ENCODE data around the gene ZBTB3.
"Not testable (repeated sequence)": the region's sequence is repeated elsewhere in the genome, so short reads cannot be mapped to it uniquely, and the experiment has no call there.

The ZBTB3 gene

GRCh38 chr11:62753736-62754603 is at the start of gene ZBTB3:
Gene ZBTB3 (minus strand): TSS chr11:62754160. CDS start chr11:62753664, 496 bp downstream.
- peak; percentile 94 to 96 for DNase-seq (ENCODE audit: low read depth in 2 of 2)

DNA sequence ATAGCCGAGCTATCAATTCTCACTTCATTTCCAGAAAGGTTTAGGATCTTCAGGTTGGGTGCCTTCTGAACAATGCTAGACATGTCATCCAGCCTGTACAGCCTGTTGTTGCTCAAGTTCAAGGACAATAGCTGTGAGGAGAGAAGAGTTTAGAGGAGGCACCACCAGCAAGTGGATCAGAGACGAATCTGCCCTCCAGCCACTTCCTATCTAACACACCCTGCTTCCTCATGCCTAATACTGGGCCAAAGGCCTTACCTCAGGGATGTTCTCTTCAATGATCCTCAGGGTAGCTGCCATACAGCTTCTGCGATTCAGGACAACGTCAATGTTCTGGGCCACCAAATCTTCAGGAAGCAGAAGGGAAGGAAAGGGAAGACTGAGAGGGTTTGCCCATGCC is 47.1 kb upstream of the ZBTB3 start:
- DNase-seq (ENCODE audit: low read depth in 2 of 2), result no peak

GRCh38 chr11:62799486-62799885 is 45.5 kb upstream of the ZBTB3 start:
- no peak for DNase-seq (ENCODE audit: low read depth in 2 of 2)

DNA sequence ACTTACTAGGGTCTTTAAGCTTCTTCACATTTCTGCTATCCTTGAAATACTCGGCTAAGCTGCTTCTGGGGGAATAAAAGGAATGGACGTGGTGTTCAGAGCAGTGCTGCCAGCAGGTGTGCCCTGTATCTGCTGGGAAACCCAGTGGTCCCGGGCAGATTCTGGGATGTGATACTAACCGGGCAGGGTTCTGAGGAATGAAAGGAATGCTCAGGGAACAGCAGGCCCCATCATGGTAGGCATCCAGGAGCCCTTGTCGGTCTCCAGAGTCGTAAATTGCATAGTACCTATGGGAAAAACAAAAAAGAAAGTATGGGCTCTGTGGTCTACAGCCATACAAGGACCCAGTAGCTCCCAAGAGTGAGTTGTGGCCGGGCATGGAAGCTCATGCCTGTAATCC is 42.3 kb upstream of the ZBTB3 start:
- no peak for DNase-seq (ENCODE audit: low read depth in 2 of 2)

GRCh38 chr11:62794201-62794775 is 40.3 kb upstream of the ZBTB3 start:
- DNase-seq (ENCODE audit: low read depth in 2 of 2), result no peak

DNA sequence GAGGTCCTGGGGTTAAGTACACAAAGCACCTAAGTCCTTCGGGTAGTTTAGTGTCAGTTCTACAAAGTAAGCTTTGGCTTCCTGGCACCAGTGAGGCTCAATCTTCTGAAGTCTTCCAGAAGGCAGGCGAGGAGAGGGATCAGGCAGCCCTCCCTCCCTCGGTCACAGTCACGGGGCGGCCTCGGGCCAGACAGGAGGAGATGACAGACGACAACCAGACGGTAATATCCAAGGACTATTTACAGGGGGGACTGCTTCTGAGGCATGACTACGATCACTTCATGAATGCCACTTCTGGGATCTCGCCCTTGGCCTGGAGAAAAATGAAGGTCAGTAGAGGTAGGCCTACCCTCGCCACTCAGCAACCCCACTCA is 38.2 kb upstream of the ZBTB3 start:
- no peak for DNase-seq (ENCODE audit: low read depth in 2 of 2)

DNA sequence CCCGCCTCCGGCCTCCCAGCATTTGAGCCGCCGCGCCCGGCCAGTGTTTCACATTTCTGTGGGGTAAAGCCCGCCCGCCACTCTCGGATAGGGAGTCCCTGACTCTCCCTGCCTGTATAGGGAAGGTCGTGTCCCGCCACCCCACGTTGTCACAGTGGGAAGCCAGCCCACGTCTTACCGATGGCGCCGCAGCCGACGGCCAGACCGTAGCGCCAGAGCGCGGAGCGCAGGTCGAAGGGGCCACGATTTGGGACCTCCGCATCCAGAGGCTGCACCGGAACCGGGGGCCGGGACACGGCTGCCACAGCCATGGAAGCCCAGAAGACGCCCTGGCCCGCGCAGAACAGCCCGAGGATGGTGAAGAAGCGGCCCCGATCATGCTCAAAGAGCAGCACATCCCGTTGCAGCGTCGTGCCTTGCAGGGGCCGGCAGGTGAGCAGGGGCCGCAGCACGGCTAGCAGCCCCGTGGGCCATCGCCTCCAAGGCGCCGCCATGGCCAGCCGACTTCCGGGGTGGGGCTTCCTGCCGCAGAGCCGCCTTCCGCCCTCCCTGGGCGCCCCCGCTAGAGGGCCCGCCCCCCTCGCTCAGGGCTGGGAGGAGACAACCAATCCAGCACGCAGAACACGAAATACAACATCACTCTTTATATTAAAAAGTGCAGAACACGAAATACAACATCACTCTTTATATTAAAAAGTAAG is 37.7 kb upstream of the ZBTB3 start, which contains the start of gene TMEM223:
TSS of gene TMEM223 (minus strand) at position 506 of the 701 bp plus-strand sequence. CDS start at position 494, 12 bp downstream.
- DNase-seq (ENCODE audit: low read depth in 2 of 2), result peak; percentile 75 to 88

- no peak for DNase-seq (ENCODE audit: low read depth in 2 of 2)
Observed at GRCh38 chr11:62789576-62789975, 35.6 kb upstream of the ZBTB3 start.

- DNase-seq (ENCODE audit: low read depth in 2 of 2), result no peak
Observed at GRCh38 chr11:62788991-62789390, 35.0 kb upstream of the ZBTB3 start.

- peak; percentile 97 to 98 for DNase-seq (ENCODE audit: low read depth in 2 of 2)
Observed at GRCh38 chr11:62787005-62787759, 33.2 kb upstream of the ZBTB3 start, which contains the start of gene TMEM179B. Gene TMEM179B (plus strand): TSS chr11:62787402. CDS start chr11:62787432, 30 bp downstream.

DNA sequence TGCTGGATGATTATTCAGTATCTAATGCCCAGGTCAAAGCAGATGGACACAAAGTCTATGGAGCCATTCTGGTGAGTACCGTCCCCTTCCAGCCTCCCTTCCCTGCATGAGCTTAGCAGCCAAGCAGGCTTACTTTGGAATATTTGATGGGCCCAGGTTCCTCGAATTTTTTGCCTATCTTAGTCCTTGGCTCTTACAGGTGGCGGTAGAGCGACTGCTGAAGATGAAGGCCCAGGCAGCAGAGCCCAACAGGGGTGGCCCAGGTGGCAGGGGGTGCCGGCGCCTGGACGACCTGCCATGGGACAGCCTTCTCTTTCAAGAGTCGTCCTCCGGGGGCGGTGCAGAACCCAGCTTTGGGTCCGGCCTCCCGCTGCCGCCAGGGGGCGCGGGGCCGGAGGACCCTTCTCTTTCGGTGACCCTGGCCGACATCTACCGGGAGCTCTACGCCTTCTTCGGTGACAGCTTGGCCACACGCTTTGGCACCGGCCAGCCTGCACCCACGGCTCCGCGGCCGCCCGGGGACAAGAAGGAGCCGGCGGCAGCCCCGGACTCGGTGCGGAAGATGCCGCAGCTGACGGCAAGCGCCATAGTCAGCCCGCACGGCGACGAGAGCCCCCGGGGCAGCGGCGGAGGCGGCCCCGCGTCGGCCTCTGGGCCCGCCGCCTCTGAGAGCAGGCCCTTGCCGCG is 32.5 kb upstream of the ZBTB3 start:
- peak; percentile 69 to 76 for DNase-seq (ENCODE audit: low read depth in 2 of 2)

GRCh38 chr11:62782753-62783152 is 28.8 kb upstream of the ZBTB3 start:
- no peak for DNase-seq (ENCODE audit: low read depth in 2 of 2)

DNA sequence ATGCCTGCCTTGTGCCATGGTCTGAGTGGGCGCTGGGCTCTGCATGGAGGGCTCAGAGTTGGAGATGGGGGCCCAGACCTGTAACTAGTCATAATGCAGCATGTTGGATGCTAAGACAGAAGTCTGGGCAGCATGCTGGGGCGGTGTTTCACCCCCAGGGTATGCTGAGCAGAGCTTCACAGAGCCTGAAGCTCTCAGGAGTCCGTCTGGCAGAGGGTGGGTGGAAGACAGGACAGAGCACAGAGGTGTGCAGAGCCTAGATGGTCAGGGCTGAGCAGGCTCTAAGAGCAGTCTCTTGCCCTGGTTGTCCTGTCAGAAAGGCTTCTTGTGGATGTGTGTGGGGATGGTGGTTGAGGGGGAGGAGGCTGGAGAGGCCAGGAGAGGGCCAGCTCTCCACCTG is 24.5 kb upstream of the ZBTB3 start:
- DNase-seq (ENCODE audit: low read depth in 2 of 2), result no peak

DNA sequence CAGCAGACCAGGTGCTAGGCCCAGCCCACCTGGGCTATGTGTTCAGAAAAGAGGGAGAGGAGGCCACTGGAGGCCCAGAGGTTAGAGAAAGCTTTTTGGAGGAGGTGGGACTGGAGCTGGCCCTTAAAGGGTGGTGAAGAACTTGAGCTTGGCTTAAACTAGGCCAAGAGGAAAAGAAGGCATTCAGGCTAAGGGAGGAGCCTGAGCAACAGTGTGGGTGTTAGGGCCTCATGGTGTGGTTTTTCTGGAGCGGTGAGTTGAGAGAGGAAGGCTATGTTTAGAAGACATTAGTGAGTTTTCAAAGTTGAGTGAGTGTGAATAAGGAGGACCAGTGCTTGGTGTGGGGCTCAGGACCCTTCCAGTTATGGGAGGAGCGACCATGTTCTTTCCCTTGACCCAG is 23.4 kb upstream of the ZBTB3 start:
- no peak for DNase-seq (ENCODE audit: low read depth in 2 of 2)

GRCh38 chr11:62775646-62776045 is 21.7 kb upstream of the ZBTB3 start:
- no peak for DNase-seq (ENCODE audit: low read depth in 2 of 2)

GRCh38 chr11:62774407-62774806 is 20.4 kb upstream of the ZBTB3 start:
- no peak for DNase-seq (ENCODE audit: low read depth in 2 of 2)

GRCh38 chr11:62771144-62772021 is 17.4 kb upstream of the ZBTB3 start, which contains the start of gene TAF6L:
Gene TAF6L (plus strand): TSS chr11:62771396. CDS start chr11:62775784, 4,388 bp downstream.
- DNase-seq (ENCODE audit: low read depth in 2 of 2), result peak; percentile 85 to 88

DNA sequence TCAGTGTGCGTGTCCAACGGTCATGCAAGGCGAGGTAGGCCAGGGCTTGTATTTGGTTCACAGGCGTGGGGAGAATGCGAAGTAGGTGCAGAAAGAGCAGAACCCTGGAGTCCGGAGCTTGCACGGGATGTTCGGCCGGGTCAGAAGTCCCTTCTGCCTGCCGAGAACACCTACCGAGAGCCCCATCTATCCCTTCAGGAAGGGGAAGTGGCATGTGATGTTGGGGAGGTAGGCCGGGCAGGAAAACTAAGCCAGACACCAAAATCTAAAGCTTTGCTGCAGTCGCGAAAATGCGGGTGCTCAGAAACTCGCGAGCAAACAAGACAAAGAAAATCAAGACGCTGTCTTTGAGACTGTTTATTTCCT is 16.8 kb upstream of the ZBTB3 start:
- DNase-seq (ENCODE audit: low read depth in 2 of 2), result no peak

DNA sequence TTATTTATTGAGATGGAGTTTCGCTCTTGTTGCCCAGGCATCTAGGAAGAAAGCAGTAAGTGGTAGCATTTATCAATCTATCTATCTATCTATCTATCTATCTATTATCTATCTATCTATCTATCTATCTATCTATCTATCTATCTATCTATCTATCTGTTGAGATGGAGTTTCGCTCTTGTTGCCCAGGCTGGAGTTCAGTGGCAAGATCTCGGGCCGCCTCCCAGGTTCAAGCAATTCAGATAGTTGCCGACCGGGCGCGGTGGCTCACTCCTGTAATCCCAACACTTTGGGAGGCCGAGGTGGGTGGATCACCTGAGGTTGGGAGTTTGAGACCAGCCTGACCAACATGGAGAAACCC is 6.9 kb upstream of the ZBTB3 start:
- DNase-seq (ENCODE audit: low read depth in 2 of 2), result not testable (repeated sequence)
